H7 (cell line): Measurements from ENCODE around the gene RIPK4. TPM values are rescaled to one million over a fixed set of nuclear protein-coding genes. Genes with fewer than 3 reads are reported as not detected.

Experiments
- DNase-seq: peaks from one replicate; pipeline ENCODE4 v3.0.0; 2012
- H3K27me3 ChIP-seq: 2 replicates; pipeline ENCODE4 v1.6.0; 2011; ENCODE audit warnings: mild to moderate bottlenecking, low read length; ENCODE audit not compliant: control insufficient read depth, insufficient read depth
- H3K36me3 ChIP-seq: replicated peaks from 2 replicates; pipeline ENCODE4 v1.5.1; 2011; ENCODE audit warnings: low read length; ENCODE audit not compliant: control insufficient read depth, insufficient read depth
- H3K4me3 ChIP-seq: 2 replicates; pipeline ENCODE4 v1.5.1; 2011; ENCODE audit warnings: low read depth, mild to moderate bottlenecking, control low read depth, low read length, moderate library complexity; ENCODE audit not compliant: insufficient read depth
- total RNA-seq: library from RNA; depleted of rRNA; stranded (reverse); fragments of >200 nt; shearing (Covaris generic); gene quantifications from 2 replicates; pipeline ENCODE4 v1.2.3, GENCODE V29; 2014

RIPK4 gene
- total RNA-seq, 1 experiment from 2014 or later, result 10.5 TPM

- DNase-seq, result no peak
- Histone ChIP-seq H3K27me3 (peaks cover 3% of the 10 kb centered on the region; the same call in 1 of the 2 replicates), H3K4me3 (no peak overlapping the region), H3K36me3 (no peaks in the 10 kb centered on the region)
Measured at GRCh38 chr21:41781050-41781410, 14.2 kb upstream of the RIPK4 start.

- Histone ChIP-seq H3K27me3 (peaks cover 3% of the 10 kb centered on the region; the same call in 1 of the 2 replicates), H3K4me3 (no peak overlapping the region), H3K36me3 (no peaks in the 10 kb centered on the region)
- no peak for DNase-seq
Measured at GRCh38 chr21:41780337-41781049, 13.6 kb upstream of the RIPK4 start.

DNA sequence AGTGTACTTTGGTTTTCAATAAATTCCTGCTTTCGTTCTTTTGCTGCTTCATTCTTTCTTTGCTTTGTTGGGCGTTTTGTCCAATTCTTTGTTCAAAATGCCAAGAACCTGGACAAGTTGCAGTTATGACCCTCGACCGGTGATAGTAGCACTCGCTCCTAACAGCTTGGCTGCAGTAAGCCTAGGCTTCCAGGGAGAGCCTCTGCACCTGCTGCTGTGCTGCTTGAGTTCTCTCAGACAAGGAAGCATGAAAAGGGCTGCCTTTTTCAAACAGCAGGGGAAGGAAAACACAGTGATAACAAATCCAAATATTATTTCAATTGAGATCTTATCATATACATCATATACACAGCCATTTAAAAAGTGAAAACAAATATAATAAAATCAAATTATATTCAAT, 12.8 kb upstream of the RIPK4 start:
- H3K4me3 ChIP-seq, result peak overlapping the region; percentile 8; the same call in 1 of the 2 replicates
- no peak for DNase-seq
- peaks cover 3% of the 10 kb centered on the region; the same call in 1 of the 2 replicates for H3K27me3 ChIP-seq
- H3K36me3 ChIP-seq, result no peaks in the 10 kb centered on the region

GRCh38 chr21:41778930-41779600, 12.2 kb upstream of the RIPK4 start:
- peak; percentile 71 for DNase-seq
- peaks cover 3% of the 10 kb centered on the region; the same call in 1 of the 2 replicates for H3K27me3 ChIP-seq
- H3K36me3 ChIP-seq, result no peaks in the 10 kb centered on the region
- peak overlapping the region; percentile 24; the same call in 1 of the 2 replicates for H3K4me3 ChIP-seq

DNA sequence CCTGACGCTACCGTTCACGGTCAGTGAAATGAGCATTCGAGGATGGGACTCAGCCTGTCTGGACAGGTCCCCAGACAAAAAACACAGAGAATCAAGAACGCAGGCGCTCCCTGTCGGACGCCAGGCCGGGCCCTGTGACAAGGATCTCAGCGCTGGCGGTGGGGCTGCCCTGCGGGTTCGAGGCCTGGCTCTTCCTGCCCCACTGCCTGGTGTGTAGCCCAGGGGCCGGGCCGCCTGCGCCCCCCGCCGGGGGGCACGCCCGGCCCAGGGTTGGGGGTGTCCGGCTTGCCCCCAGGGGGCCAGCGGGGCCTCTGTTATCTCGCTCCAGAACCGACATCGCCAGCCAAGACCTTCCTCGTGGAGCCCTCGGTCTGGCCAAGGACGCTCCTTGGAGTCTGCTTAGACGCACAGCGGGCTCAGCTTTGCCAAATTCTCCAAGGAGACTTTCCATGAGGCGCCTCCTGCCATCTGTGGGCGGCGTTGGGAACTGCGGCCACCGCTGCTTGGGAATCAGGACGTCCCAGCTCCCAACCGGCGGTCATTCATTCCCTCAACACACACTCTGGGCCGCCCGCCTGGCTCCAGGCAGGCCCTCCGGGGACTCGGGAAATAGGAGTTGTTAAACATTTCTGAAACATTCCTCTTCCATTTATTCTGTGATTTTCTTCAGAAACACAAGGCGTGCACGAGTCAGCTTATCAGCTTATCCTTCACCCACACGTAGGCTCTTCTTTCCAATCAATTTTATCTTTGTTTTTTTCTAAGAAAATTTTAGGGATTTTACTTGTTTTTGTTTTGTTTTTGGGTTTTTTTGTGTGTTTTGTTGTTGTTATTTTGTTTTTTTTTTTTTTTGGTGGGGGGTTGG, 11.3 kb upstream of the RIPK4 start:
- DNase-seq, result peak; percentile 92
- peaks cover 3% of the 10 kb centered on the region; the same call in 1 of the 2 replicates for H3K27me3 ChIP-seq
- H3K4me3 ChIP-seq, result no peak overlapping the region
- H3K36me3 ChIP-seq, result no peaks in the 10 kb centered on the region

DNA sequence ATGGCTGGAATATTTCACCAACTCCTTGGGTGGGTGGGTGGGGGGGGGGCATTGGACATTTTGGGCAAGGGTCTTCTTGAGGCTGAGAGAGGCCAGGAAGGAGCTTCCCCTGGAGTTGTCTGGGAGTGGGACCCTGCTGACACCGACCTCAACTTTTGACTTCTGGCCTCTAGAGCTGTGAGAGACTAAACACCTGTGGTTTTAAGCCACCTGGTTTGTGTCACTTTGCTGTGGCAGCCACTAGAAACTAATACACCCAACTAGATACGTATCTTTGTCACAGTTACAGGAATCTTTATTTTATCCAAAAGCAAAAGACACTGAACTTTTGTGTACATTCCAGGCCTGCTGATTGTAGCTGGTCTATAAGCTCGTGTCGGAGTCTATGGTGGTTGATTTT, 9.9 kb upstream of the RIPK4 start:
- Histone ChIP-seq H3K4me3 (no peak overlapping the region), H3K27me3 (peaks cover 4% of the 10 kb centered on the region; the same call in 1 of the 2 replicates), H3K36me3 (no peaks in the 10 kb centered on the region)
- no peak for DNase-seq

- H3K4me3 ChIP-seq, result no peak overlapping the region
- peaks cover 15% of the 10 kb centered on the region for H3K27me3 ChIP-seq
- no peaks in the 10 kb centered on the region for H3K36me3 ChIP-seq
- DNase-seq, result no peak
Measured at GRCh38 chr21:41775149-41775472, 8.3 kb upstream of the RIPK4 start.

- H3K4me3 ChIP-seq, result no peak overlapping the region
- peaks cover 20% of the 10 kb centered on the region for H3K27me3 ChIP-seq
- DNase-seq, result no peak
- no peaks in the 10 kb centered on the region for H3K36me3 ChIP-seq
Measured at GRCh38 chr21:41774467-41775148, 7.8 kb upstream of the RIPK4 start.

GRCh38 chr21:41772351-41773080, 5.7 kb upstream of the RIPK4 start:
- Histone ChIP-seq H3K36me3 (no peaks in the 10 kb centered on the region), H3K4me3 (no peak overlapping the region), H3K27me3 (peaks cover 41% of the 10 kb centered on the region)
- peak; percentile 76 for DNase-seq

GRCh38 chr21:41771625-41771945, 4.7 kb upstream of the RIPK4 start:
- Histone ChIP-seq H3K27me3 (peaks cover 44% of the 10 kb centered on the region), H3K4me3 (no peak overlapping the region), H3K36me3 (no peaks in the 10 kb centered on the region)
- no peak for DNase-seq

DNA sequence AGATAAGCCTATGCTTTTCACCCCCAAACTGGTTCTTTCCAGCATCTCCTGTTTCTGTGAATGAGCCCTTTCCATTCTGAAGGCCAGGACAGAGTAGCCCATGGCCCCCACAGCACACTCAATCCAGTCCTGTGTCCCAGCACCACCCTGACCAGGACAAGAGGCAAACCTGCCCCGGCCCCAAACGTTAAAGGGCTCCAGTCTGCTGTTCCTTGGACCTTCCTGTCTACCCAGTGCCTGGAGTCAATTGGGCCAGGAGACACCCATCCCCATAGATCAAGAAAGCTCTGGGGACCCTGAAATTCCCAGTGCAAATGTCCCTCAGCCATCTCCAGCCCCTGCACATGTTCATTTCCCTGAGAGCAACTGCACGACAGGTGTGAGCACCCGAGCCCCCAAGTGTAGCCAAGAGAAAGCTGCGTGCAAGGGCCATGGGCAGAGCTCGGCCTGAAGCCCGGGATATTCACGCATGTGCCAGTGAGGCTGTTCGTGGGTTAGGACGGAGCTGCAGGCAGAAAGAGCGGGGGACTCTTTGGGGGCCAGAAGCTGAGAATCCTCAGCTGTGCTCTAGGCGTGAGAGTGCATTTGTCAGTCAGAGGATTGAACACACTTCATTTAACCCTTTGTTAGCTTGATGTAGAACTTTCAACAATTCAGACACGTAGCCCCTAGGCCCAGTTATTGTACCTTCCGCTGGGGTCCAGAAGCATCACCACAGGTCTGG, 4.2 kb upstream of the RIPK4 start:
- no peaks in the 10 kb centered on the region for H3K36me3 ChIP-seq
- no peak overlapping the region for H3K4me3 ChIP-seq
- peak; percentile 12 for DNase-seq
- H3K27me3 ChIP-seq, result peaks cover 49% of the 10 kb centered on the region

DNA sequence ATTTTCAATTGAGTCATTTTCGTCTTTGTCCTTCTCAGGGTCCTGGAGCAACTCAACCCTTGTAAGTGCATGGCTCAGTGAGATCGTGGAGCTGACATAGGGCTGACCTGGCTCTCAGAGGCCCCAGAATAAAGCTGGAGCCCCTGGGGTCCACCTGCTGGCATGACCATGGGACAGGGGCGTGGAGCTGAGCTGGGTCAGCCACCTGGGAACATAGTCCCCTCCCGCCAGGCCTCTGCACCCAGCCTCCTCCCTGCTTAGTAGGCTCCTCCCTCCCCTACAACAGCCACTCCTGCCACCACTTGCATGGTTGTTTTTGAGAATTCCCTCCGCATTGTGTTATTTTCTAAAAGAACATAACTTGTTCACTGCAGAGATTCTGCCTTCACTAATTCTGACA, 3.1 kb upstream of the RIPK4 start:
- Histone ChIP-seq H3K27me3 (peaks cover 61% of the 10 kb centered on the region), H3K4me3 (no peak overlapping the region), H3K36me3 (no peaks in the 10 kb centered on the region)
- DNase-seq, result peak; percentile 26

GRCh38 chr21:41769521-41769920, 2.7 kb upstream of the RIPK4 start:
- H3K4me3 ChIP-seq, result no peak overlapping the region
- DNase-seq, result no peak

More at GRCh38 chr21:41769521-41769920, 2.7 kb upstream of the RIPK4 start:
- H3K27me3 ChIP-seq, result peaks cover 65% of the 10 kb centered on the region
- no peaks in the 10 kb centered on the region for H3K36me3 ChIP-seq
